ENCODE measurements around the gene CBARP. TPM values are rescaled to one million over a fixed set of nuclear protein-coding genes. Genes with fewer than 3 reads are reported as not detected.
"Not testable (repeated sequence)": the region's sequence is repeated elsewhere in the genome, so short reads cannot be mapped to it uniquely, and the experiment has no call there.

The CBARP gene
- total RNA-seq, 4 donors from 2014 or later = 0.38 to 1.6 (median 1.2) TPM

DNA sequence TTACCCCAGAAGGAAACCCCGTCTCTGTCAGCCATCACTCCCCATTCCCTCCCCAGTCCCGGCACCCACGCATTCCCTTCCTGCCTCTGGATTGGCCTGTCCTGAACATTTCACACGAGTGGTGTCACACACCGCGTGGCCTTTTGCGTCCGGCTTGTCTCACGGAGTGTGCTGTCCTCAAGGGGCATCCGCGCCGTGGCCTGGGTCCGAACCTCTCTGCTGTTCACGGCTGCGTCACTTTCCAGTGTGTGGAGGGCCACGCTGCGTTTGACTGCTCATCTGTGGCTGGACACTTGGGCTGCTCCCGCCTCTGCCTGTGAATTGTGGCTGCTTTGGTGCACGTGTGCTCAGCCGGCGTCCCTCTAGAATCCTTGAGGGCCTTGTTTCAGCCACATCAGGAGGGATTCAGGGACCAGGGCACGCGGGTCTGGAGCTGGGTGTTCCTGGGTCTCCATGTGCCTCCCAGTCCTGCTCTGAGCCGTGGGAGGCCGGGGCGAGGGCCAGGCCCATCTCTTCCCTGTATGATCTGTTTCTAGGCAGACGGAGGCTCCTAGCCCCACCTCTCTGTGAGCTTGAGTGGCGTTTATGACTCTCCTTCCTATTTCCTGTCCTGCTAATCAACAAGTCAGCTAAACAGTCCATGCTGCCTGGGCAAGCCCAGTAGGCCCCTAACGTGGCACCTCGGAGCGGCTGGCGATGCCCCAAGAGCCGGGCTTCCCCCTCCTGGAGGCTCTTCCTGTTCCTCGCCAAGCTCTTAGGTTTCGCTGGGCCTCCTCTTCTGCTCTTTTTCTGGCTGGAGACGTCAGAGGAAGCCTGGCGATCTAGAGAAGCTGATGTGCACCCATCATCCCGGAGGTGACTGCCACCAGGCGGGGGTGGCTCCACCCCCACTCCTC, 24.2 kb downstream of the CBARP start:
- Histone ChIP-seq H3K36me3 (peaks cover 0 to 33% (median 0%) of the 10 kb centered on the region in 3 donors), H3K27ac (peak overlapping the region; percentile 80 to 96 (median 88)), H3K9me3 (no peaks in the 10 kb centered on the region), H3K4me1 (peaks cover 63 to 100% (median 93%) of the 10 kb centered on the region in 3 donors), H3K4me3 (peak overlapping the region in 2 of 4 donors; percentile 2 to 47), H3K27me3 (no peaks in the 10 kb centered on the region)
- DNase-seq = no peak
- 36 to 62% methylated on average over 19 to 31 of the region's 39 CpGs for WGBS, 2 donors
- intact Hi-C loops (cut with DNase I) = no loop called here
- TF ChIP-seq POLR2A (IDR thresholded peaks at IDR 0.05) = peak in 2 of 4 donors; percentile 28 to 64
- TF ChIP-seq, protein P1, sequence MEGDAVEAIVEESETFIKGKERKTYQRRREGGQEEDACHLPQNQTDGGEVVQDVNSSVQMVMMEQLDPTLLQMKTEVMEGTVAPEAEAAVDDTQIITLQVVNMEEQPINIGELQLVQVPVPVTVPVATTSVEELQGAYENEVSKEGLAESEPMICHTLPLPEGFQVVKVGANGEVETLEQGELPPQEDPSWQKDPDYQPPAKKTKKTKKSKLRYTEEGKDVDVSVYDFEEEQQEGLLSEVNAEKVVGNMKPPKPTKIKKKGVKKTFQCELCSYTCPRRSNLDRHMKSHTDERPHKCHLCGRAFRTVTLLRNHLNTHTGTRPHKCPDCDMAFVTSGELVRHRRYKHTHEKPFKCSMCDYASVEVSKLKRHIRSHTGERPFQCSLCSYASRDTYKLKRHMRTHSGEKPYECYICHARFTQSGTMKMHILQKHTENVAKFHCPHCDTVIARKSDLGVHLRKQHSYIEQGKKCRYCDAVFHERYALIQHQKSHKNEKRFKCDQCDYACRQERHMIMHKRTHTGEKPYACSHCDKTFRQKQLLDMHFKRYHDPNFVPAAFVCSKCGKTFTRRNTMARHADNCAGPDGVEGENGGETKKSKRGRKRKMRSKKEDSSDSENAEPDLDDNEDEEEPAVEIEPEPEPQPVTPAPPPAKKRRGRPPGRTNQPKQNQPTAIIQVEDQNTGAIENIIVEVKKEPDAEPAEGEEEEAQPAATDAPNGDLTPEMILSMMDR (IDR thresholded peaks at IDR 0.05) = no peak

DNA sequence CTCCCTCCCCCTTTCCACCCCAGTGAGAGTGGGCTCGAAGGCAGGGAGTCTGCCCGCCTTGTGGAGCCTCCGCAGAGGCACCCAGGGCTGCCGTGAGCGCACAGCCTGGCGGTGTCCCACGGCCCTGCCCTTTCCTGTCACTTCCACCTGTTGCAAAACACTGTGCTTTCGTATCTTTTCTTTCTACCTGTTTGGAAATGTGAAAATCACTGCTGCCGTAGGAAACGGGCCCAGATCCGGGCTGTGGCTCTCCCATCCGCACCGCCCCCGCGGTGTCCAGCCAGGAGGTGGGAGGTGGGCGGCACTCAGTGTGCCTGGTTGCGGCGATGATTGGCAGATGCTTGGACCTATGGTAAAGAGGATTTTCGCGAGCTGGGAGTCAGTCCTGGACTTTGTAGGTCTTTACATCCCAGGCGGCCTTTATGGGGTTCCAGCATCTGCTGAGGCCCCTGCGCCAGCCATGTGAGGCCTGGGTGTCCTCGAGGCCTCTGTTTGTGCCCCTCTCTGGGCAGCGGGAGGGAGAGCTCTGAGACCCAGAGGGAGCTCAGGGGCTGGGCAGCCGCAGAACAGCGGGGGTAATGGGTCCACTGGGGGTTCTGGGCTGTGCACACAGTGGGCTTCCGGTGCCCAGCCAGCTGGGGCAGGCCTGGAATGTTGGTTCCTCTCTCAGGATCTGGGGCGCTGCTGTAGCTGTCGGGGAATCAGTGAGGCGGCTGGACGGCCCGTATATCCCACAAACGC, 26.1 kb downstream of the CBARP start:
- Histone ChIP-seq H3K27me3 (no peaks in the 10 kb centered on the region), H3K27ac (peak overlapping the region; percentile 82 to 91 (median 88)), H3K4me3 (peak overlapping the region in 1 of 4 donors; percentile 15), H3K9me3 (no peaks in the 10 kb centered on the region), H3K4me1 (peaks cover 75 to 100% (median 89%) of the 10 kb centered on the region in 3 donors), H3K36me3 (peaks cover 0 to 24% (median 0%) of the 10 kb centered on the region in 3 donors)
- intact Hi-C loops (cut with DNase I) = no loop called here
- no peak for DNase-seq
- TF ChIP-seq, protein P1 (IDR thresholded peaks at IDR 0.05) = peak in 2 of 6 experiments; percentile 21 to 35
- TF ChIP-seq POLR2A (IDR thresholded peaks at IDR 0.05) = no peak
- WGBS, 2 donors = 46 to 84% methylated on average over 14 to 22 of the region's 33 CpGs

DNA sequence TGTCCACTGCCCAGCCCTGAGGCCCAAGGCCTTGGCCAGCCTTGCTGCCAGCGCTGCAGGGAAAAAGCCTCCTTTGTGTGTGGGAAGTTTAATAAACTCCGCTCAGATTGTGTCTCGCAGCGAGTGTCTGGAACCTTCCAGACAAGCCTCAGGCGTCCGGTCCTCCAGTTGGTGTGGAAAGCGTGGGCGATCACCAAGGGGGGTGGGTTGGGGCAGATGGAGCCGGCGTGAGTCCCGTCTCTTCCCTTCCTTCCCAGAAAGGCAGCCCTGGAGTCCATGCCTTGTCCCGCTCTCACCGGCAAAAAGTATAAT, 27.6 kb downstream of the CBARP start:
- TF ChIP-seq, protein P1 (IDR thresholded peaks at IDR 0.05) = no peak
- no peak for TF ChIP-seq POLR2A (IDR thresholded peaks at IDR 0.05)
- Histone ChIP-seq H3K36me3 (peaks cover 0 to 22% (median 0%) of the 10 kb centered on the region in 3 donors), H3K27ac (peak overlapping the region; percentile 82 to 91 (median 88)), H3K4me3 (peak overlapping the region in 1 of 4 donors; percentile 19), H3K4me1 (peaks cover 61 to 91% (median 74%) of the 10 kb centered on the region in 3 donors), H3K9me3 (no peaks in the 10 kb centered on the region), H3K27me3 (no peaks in the 10 kb centered on the region)
- intact Hi-C loops (cut with DNase I) = no loop called here
- WGBS, 2 donors = 46 to 60% methylated on average over 1 to 6 of the region's 13 CpGs
- no peak for DNase-seq

DNA sequence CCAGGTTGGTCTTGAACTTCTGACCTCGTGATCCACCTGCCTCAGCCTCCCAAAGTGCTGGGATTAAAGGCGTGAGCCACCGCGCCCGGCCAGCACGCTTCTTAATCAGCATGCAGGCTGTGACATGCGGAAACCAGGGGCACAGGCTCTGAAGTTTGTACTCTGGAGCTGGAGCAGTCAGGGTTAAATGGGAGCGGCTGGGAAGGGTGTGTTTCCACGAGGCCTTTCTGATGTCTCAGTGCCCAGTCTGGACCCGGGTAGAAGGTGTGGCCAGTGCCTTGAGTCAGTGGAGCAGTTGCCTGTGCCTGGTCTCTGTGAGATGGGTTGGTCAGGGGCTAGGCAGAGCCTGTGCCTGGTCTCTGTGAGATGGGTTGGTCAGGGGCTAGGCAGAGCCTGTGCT, 29.0 kb downstream of the CBARP start:
- H3K27me3 ChIP-seq; DNase-seq; intact Hi-C loops (cut with DNase I); H3K9me3 ChIP-seq: not testable (repeated sequence)
- Histone ChIP-seq H3K36me3 (peaks cover 0 to 22% (median 0%) of the 10 kb centered on the region in 3 donors), H3K4me3 (peak overlapping the region in 1 of 4 donors; percentile 26), H3K4me1 (peaks cover 48 to 91% (median 65%) of the 10 kb centered on the region in 3 donors), H3K27ac (peak overlapping the region; percentile 52 to 91 (median 88))
- peak in 1 of 4 donors; percentile 33 for TF ChIP-seq POLR2A (IDR thresholded peaks at IDR 0.05)
- WGBS, 2 donors = 40 to 57% methylated on average over 1 to 4 of the region's 10 CpGs

DNA sequence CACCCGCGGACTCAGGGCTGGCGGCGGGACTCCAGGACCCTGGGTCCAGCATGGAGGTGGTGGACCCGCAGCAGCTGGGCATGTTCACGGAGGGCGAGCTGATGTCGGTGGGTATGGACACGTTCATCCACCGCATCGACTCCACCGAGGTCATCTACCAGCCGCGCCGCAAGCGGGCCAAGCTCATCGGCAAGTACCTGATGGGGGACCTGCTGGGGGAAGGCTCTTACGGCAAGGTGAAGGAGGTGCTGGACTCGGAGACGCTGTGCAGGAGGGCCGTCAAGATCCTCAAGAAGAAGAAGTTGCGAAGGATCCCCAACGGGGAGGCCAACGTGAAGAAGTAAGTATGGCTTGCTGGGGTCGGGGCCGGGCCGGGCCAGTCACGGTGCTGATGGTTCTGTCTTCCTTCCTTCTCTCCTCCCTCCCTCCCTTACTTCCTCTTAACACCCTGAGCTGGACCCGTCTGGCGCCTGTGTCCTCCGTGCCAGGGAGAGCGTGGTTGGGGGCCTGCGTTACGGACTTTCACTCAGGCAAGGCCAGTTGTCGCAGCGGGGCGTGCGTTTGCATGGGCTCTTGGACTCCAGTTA, 30.8 kb downstream of the CBARP start:
- Histone ChIP-seq H3K27me3 (no peaks in the 10 kb centered on the region), H3K4me1 (peaks cover 43 to 78% (median 46%) of the 10 kb centered on the region in 3 donors), H3K4me3 (peak overlapping the region; percentile 59 to 81 (median 71)), H3K27ac (peak overlapping the region; percentile 81 to 91 (median 88)), H3K36me3 (peaks cover 0 to 16% (median 0%) of the 10 kb centered on the region in 3 donors), H3K9me3 (no peaks in the 10 kb centered on the region)
- TF ChIP-seq, protein P1 (IDR thresholded peaks at IDR 0.05) = no peak
- TF ChIP-seq POLR2A (IDR thresholded peaks at IDR 0.05) = no peak
- no peak for DNase-seq
- 0 to 1% methylated on average over 8 to 38 of the region's 38 CpGs for WGBS, 2 donors
- intact Hi-C loops (cut with DNase I) = no loop called here
